Activated CD8-positive, alpha-beta T cell treated with anti-CD3 and anti-CD28 coated beads for 36 hours (primary cell): ENCODE data around the gene PFDN5. TPM values are rescaled to one million over a fixed set of nuclear protein-coding genes. Genes with fewer than 3 reads are reported as not detected.

Experiments used
- ATAC-seq: fragments of 200-7000 bp; cut with Tn5 transposase; one replicate; pipeline ENCODE4 v1.10.0; 2021; ENCODE audit warnings: mild to moderate bottlenecking, moderate library complexity
- CTCF ChIA-PET: fragments of 350-600 bp; sonication (Branson Sonifier 250); formaldehyde crosslinking; loops from one replicate; lab custom pipeline; 2021; ENCODE audit warnings: antibody characterized with exemption; lab: Charles Lee
- POLR2A ChIA-PET: fragments of 350-600 bp; sonication (Branson Sonifier 250); formaldehyde crosslinking; loops from one replicate; lab custom pipeline; 2021; ENCODE audit warnings: antibody characterized with exemption; lab: Charles Lee
- DNase-seq: peaks from one replicate; pipeline ENCODE4 v3.0.0-alpha.2; 2020
- H3K27ac Mint-ChIP-seq: one replicate; pipeline ENCODE4 v1.8.0; 2021; ENCODE audit warnings: mild to moderate bottlenecking, mixed read lengths
- H3K27me3 Mint-ChIP-seq: one replicate; pipeline ENCODE4 v1.8.0; 2021; ENCODE audit warnings: mixed read lengths
- H3K36me3 Mint-ChIP-seq: one replicate; pipeline ENCODE4 v1.8.0; 2021; ENCODE audit warnings: low read depth, mixed read lengths
- H3K4me1 Mint-ChIP-seq: one replicate; pipeline ENCODE4 v1.8.0; 2021; ENCODE audit warnings: low read depth, mixed read lengths
- H3K4me3 Mint-ChIP-seq: one replicate; pipeline ENCODE4 v1.8.0; 2021; ENCODE audit warnings: mild to moderate bottlenecking, moderate library complexity, mixed read lengths
- H3K9me3 Mint-ChIP-seq: one replicate; pipeline ENCODE4 v1.8.0; 2021; ENCODE audit warnings: mixed read lengths
- intact Hi-C: fragments of 100-400 bp; cut with micrococcal nuclease; formaldehyde crosslinking; loops from one replicate; pipeline ENCODE4 v1.10.0; 2022
- total RNA-seq, 2 experiments: library from RNA; stranded (reverse); gene quantifications; one replicate each; pipeline ENCODE4 v1.2.3, GENCODE V29; 2021
- TF ChIP-seq, protein P1 (sequence below): fragments of 200-600 bp; IDR thresholded peaks from one replicate; pipeline ENCODE4 v1.8.0; 2022; ENCODE audit warnings: antibody characterized with exemption, mild to moderate bottlenecking

Gene PFDN5
- total RNA-seq: 100 to 1,000 TPM; 322 to 373 TPM

DNA sequence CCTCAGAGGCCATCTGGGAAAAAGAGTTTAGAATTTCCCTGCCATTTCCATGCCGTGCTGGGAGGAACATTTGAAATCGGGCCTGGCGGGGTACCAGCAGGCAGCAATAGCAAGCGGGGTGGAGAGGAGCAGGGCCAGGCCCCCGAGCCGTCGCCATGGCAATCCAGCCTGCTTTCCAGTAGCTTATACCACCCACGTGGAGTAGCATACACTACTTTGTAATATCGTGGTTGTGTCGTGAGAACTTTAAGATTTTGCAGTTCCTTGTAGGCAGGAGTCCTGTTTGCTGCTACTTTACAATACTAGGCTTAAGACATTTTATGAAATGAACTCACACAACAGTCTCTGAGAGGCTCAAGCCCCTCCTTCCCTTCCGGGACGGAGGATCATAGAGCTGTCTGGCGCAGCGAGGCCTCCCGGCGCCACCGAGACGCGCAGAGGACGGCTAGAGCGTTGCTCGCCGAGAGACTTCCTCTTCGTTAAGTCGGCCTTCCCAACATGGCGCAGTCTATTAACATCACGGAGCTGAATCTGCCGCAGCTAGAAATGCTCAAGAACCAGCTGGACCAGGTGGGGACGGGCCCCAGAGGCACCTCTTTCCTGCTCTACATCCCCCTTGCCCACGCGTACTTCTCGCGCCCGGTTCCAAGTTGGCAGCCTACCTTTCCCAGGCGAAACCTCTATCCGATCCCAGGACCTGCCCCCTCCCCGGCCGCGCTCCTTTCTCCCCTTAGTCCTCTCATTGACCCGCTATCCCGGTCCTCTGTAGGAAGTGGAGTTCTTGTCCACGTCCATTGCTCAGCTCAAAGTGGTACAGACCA lies at the start of gene PFDN5:
PFDN5 (plus strand) TSS at position 473 of the 821 bp plus-strand sequence; CDS start at position 499, 26 bp downstream.
- peaks cover 43% of the 10 kb centered on the region for H3K4me1 Mint-ChIP-seq
- DNase-seq: peak; percentile 94
- ATAC-seq: peak; percentile 90
- H3K9me3 Mint-ChIP-seq: no peaks in the 10 kb centered on the region
- TF ChIP-seq, protein P1, sequence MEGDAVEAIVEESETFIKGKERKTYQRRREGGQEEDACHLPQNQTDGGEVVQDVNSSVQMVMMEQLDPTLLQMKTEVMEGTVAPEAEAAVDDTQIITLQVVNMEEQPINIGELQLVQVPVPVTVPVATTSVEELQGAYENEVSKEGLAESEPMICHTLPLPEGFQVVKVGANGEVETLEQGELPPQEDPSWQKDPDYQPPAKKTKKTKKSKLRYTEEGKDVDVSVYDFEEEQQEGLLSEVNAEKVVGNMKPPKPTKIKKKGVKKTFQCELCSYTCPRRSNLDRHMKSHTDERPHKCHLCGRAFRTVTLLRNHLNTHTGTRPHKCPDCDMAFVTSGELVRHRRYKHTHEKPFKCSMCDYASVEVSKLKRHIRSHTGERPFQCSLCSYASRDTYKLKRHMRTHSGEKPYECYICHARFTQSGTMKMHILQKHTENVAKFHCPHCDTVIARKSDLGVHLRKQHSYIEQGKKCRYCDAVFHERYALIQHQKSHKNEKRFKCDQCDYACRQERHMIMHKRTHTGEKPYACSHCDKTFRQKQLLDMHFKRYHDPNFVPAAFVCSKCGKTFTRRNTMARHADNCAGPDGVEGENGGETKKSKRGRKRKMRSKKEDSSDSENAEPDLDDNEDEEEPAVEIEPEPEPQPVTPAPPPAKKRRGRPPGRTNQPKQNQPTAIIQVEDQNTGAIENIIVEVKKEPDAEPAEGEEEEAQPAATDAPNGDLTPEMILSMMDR: no peak
- CTCF ChIA-PET: interaction anchor here (0.8 to 14.0 kb wide), 12 partner anchors 9 to 136 kb away, joined by 3 to 143 read pairs (median 6); partner anchors contain the start of genes AAAS and ESPL1
- H3K27me3 Mint-ChIP-seq: no peaks in the 10 kb centered on the region
- peak within 1 kb of the TSS; percentile 98 for H3K4me3 Mint-ChIP-seq
- POLR2A ChIA-PET: interaction anchor here (0.6 to 2.9 kb wide), 11 partner anchors 9 to 114 kb away, joined by 3 to 12 read pairs (median 4); partner anchors contain the start of genes AAAS, CSAD, ESPL1 and ZNF740
- H3K27ac Mint-ChIP-seq: peak within 1 kb of the TSS; percentile 91
- intact Hi-C loops: no loop called here
- H3K36me3 Mint-ChIP-seq: peaks cover 75% of the 10 kb centered on the region

DNA sequence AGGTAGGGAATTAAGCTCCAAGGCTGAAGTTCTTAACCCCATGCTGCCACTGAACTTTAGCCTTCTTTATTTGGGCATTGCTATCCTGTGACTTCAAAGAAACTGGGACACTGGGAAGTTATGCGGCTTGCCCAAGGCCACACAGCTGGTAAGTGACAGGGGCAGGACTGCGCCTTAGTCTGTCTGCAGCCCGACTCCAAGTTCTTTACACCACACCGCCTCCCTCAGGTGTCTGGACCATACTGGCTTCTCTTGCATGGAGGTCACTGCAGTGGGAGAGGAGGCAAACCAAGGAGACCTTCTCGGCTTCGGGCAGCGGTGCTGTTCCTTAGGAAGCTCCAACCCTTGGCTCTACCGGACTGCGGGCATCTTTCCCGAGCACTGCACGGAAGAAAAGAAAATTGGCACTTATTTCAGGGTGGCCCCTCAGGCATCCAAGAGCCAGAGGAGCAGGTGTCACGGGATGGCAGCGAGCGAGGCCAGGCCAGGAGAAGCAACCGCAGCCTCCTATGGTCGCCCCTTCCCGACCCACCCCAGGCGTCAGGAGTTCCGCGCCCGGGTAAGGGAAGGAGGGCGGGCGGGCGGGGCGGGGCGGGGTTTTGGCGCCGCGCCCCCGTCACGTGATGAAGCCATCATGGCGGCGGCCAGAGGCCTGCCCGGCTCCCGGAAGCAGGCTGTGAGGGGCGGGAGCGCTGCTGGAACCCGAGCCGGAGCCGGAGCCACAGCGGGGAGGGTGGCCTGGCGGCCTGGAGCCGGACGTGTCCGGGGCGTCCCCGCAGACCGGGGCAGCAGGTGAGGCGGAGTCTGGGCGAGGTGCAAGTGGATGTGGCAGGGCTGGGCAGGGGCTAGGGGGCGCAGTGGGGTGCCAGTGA lies 43.6 kb upstream of the PFDN5 start:
- ATAC-seq (peak; percentile 90), DNase-seq (peak; percentile 81)
- no peaks in the 10 kb centered on the region for H3K9me3 Mint-ChIP-seq
- peak overlapping the region; percentile 83 for H3K4me3 Mint-ChIP-seq
- peaks cover 39% of the 10 kb centered on the region for H3K4me1 Mint-ChIP-seq
- no peaks in the 10 kb centered on the region for H3K27me3 Mint-ChIP-seq
- ChIA-PET CTCF (interaction anchor here (0.6 to 6.4 kb wide), 21 partner anchors 9 to 121 kb away, joined by 3 to 100 read pairs (median 4); partner anchors contain the start of genes CSAD, ESPL1, ITGB7 and MYG1), POLR2A (interaction anchor here (0.5 to 2.0 kb wide), 16 partner anchors 10 to 172 kb away, joined by 3 to 8 read pairs (median 4); partner anchors contain the start of genes ESPL1, ITGB7, RARG and SPRYD3)
- H3K27ac Mint-ChIP-seq: peak overlapping the region; percentile 95
- intact Hi-C loops: loop anchor here (2.0 kb wide), 1 partner anchor 37 kb away; no protein-coding TSS in a partner anchor
- peaks cover 11% of the 10 kb centered on the region for H3K36me3 Mint-ChIP-seq
- TF ChIP-seq, protein P1: peak; percentile 47

DNA sequence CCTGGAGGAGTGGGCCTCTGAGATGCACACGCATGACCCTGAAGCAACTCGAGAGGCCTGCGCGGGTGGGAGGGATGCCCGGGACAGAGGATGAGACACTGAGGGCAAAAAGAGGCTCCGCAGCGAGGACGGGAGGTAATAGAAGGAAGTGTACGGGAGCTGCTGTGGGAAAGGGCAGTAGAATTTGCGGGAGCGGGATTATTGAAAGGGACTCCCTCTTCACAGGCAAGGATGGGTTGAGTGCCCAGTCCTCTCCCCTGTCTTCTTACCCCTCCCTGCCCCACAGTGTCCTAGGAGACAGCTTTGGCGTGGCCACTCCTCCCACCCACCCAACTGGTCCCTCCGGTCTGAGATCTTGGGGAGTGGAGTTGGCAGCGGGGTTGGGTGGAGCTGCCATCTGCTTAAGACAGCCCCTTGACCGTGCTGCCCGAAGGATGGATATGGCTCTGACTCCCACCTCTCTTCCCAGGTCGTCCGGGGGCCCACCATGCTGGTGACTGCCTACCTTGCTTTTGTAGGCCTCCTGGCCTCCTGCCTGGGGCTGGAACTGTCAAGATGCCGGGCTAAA lies 42.9 kb upstream of the PFDN5 start:
- DNase-seq: no peak
- H3K4me1 Mint-ChIP-seq: peaks cover 39% of the 10 kb centered on the region

DNA sequence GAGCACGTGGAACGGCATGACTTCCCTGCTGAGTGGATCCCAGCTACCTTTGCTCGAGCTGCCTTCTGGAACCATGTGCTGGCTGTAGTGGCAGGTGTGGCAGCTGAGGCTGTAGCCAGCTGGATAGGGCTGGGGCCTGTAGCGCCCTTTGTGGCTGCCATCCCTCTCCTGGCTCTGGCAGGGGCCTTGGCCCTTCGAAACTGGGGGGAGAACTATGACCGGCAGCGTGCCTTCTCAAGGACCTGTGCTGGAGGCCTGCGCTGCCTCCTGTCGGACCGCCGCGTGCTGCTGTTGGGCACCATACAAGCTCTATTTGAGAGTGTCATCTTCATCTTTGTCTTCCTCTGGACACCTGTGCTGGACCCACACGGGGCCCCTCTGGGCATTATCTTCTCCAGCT lies 42.0 kb upstream of the PFDN5 start:
- Mint-ChIP-seq H3K27ac (peak overlapping the region; percentile 95), H3K4me3 (peak overlapping the region; percentile 83), H3K27me3 (no peaks in the 10 kb centered on the region), H3K4me1 (peaks cover 39% of the 10 kb centered on the region), H3K9me3 (no peaks in the 10 kb centered on the region), H3K36me3 (peaks cover 11% of the 10 kb centered on the region)
- intact Hi-C loops: loop anchor here (2.0 kb wide), 1 partner anchor 38 kb away; no protein-coding TSS in a partner anchor
- ChIA-PET POLR2A (interaction anchor here (0.9 to 1.8 kb wide), 6 partner anchors 12 to 68 kb away, joined by 3 to 8 read pairs (median 4); partner anchors contain the start of genes ITGB7 and RARG), CTCF (interaction anchor here (1.0 to 6.4 kb wide), 8 partner anchors 8 to 94 kb away, joined by 3 to 100 read pairs (median 4); partner anchors contain the start of genes AAAS and ESPL1)
- no peak for DNase-seq
- ATAC-seq: no peak
- TF ChIP-seq, protein P1: no peak

More for the DNA sequence above, 42.9 kb upstream of the PFDN5 start:
- intact Hi-C loops: loop anchor here (2.0 kb wide), 1 partner anchor 38 kb away; no protein-coding TSS in a partner anchor
- H3K27me3 Mint-ChIP-seq: no peaks in the 10 kb centered on the region
- CTCF ChIA-PET: interaction anchor here (0.6 to 6.4 kb wide), 8 partner anchors 9 to 269 kb away, joined by 3 to 100 read pairs (median 3); partner anchors contain the start of gene ESPL1
- POLR2A ChIA-PET: interaction anchor here (0.9 to 2.0 kb wide), 8 partner anchors 14 to 46 kb away, joined by 3 to 8 read pairs (median 4); partner anchors contain the start of gene ITGB7
- TF ChIP-seq, protein P1: no peak
- H3K4me3 Mint-ChIP-seq: peak overlapping the region; percentile 83
- H3K27ac Mint-ChIP-seq: peak overlapping the region; percentile 95
- peak; percentile 6 for ATAC-seq
- peaks cover 11% of the 10 kb centered on the region for H3K36me3 Mint-ChIP-seq
- H3K9me3 Mint-ChIP-seq: no peaks in the 10 kb centered on the region
